VCaP (cell line): ENCODE data around the gene NTNG1.

Experiments
- H3K27ac ChIP-seq: fragments of 450-650 bp; 2 replicates; pipeline ENCODE4 v1.5.1; 2017
- TF ChIP-seq, protein P1 (sequence below): fragments of 450-650 bp; conservative IDR thresholded peaks from 2 replicates; pipeline ENCODE4 v1.5.1; 2017; ENCODE audit warnings: mild to moderate bottlenecking, moderate library complexity

NTNG1 gene

DNA sequence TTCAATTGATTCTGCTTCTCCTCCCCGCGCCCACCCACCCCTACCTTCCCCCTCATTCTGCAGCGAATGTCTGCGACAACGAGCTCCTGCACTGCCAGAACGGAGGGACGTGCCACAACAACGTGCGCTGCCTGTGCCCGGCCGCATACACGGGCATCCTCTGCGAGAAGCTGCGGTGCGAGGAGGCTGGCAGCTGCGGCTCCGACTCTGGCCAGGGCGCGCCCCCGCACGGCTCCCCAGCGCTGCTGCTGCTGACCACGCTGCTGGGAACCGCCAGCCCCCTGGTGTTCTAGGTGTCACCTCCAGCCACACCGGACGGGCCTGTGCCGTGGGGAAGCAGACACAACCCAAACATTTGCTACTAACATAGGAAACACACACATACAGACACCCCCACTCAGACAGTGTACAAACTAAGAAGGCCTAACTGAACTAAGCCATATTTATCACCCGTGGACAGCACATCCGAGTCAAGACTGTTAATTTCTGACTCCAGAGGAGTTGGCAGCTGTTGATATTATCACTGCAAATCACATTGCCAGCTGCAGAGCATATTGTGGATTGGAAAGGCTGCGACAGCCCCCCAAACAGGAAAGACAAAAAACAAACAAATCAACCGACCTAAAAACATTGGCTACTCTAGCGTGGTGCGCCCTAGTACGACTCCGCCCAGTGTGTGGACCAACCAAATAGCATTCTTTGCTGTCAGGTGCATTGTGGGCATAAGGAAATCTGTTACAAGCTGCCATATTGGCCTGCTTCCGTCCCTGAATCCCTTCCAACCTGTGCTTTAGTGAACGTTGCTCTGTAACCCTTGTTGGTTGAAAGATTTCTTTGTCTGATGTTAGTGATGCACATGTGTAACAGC lies 339.9 kb downstream of the NTNG1 start:
- TF ChIP-seq, protein P1, sequence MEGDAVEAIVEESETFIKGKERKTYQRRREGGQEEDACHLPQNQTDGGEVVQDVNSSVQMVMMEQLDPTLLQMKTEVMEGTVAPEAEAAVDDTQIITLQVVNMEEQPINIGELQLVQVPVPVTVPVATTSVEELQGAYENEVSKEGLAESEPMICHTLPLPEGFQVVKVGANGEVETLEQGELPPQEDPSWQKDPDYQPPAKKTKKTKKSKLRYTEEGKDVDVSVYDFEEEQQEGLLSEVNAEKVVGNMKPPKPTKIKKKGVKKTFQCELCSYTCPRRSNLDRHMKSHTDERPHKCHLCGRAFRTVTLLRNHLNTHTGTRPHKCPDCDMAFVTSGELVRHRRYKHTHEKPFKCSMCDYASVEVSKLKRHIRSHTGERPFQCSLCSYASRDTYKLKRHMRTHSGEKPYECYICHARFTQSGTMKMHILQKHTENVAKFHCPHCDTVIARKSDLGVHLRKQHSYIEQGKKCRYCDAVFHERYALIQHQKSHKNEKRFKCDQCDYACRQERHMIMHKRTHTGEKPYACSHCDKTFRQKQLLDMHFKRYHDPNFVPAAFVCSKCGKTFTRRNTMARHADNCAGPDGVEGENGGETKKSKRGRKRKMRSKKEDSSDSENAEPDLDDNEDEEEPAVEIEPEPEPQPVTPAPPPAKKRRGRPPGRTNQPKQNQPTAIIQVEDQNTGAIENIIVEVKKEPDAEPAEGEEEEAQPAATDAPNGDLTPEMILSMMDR = no peak
- no peak overlapping the region for H3K27ac ChIP-seq

DNA sequence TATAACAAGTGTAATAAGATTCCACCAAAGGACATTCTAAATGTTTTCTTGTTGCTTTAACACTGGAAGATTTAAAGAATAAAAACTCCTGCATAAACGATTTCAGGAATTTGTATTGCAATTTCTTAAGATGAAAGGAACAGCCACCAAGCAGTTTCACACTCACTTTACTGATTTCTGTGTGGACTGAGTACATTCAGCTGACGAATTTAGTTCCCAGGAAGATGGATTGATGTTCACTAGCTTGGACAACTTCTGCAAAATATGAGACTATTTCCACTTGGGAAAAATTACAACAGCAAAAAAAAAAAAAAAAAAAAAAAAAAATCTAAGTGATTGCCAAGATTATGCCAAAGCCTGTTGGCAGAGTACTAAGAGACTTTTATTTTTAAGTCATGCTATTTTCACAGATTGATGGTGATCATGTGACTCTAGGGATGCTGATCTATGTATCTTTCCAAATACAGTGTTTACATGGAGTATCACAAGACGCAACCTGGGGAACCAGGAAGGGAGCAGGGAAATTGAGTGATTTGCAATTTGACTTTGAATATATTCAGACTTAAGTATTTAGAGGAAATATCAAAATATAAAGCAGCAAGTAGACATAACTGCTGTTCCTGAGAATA lies 341.0 kb downstream of the NTNG1 start:
- TF ChIP-seq, protein P1 = no peak
- H3K27ac ChIP-seq = peak overlapping the region; percentile 55

DNA sequence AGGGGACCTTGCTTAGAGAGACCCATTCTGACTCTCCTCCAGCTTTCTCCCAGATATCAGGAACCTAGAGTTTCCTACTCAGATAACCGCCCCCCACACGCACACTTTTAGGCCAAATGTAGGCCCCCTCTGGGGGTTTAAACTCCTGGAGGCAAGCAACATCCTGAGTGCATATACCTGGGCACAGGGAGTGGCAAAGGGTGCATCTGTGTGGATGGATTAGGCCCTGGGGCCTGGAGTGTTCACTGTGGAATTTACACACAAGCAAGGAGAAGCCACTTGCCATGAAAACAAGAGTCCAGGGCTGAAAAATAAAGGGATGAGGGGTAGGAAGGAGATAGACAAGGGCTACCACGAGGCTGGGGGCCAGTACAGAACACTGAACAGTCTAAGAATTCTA lies 343.1 kb downstream of the NTNG1 start:
- TF ChIP-seq, protein P1 = no peak
- H3K27ac ChIP-seq = no peak overlapping the region

DNA sequence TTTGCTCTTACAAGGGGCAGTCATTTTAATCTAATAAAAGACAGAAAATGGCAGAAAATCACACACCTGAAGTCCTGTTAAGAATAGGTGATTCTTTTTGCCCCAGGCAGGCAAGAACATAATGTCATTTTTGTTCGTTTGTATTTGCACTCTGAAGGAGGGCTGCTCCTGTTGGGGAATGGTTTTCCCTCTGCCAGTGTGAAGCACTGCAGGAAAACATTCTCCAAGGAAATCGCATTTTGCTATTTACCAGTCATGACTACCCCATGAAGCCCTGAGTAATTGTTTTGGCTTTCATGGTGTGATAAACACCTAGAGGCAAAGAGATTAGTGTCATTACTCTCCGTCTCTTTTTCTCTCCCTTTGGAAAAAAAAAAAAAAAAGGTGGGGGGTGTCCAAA lies 345.5 kb downstream of the NTNG1 start:
- no peak overlapping the region for H3K27ac ChIP-seq
- TF ChIP-seq, protein P1 = no peak

DNA sequence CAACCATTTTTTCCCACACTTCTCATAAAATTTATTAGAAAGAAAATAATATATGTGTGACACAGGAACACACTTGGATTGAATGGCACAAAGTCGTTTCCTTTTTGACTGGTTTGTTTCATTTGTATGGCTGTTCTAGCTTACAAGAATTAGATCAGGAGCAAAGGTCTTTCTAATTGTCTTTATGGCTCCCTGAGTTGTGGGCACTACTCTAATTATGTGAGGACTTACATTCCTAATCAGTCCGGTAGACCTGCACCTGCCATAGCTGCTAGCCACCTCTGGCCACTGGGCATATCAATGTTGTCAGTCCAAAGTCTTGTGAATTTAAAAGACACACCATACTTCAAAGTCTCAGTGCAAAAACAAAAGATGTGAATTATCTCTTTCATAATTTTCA lies 346.7 kb downstream of the NTNG1 start:
- TF ChIP-seq, protein P1 = no peak
- H3K27ac ChIP-seq = no peak overlapping the region

DNA sequence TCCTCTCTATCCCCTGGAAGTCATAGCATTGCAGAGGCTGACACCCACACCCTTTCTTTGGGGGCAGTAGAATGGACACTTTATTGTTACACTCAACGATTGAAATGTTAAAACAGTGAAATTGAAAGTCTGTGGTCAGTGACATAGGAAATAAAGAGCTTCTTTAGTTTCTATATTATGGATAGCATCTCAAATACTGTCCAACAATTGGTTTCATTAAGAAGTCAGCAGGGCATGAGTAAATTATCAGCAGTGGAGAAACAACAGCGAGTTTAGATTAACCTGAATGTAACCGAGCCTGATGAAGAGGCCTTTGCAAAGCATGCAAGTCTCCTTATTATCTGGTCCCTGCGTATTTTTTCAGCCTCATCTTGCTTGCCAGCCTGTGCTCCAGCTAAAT lies 350.7 kb downstream of the NTNG1 start:
- TF ChIP-seq, protein P1 = no peak
- no peak overlapping the region for H3K27ac ChIP-seq

DNA sequence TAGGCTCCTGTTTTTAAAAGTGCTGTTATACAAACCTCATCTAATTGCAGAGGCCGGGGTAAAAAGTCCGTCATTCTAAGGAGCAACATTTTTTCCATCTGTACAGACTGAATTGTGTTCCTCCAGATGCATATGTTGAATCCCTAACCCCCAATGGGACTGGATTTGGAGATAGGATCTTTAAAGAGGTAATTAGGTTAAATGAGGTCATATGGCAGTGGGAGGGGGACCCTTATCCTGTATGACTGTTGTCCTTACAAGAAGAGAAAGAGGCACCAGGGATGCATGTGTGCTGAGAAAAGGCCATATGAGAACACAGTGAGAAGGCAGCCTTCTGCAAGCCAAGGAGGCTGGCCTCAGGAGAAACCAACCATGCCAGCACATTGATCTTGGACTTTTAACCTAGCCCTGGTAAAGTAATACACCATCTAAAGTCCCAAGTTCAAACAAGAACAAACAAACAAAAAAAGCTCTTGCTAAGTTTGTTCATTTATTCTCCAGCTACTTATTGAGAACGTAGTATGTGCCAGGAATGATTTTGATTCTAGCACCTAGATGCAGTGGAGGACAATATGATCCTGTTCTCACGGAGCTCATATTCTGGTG lies 352.4 kb downstream of the NTNG1 start:
- TF ChIP-seq, protein P1 = no peak

More for the DNA sequence above, 352.4 kb downstream of the NTNG1 start:
- no peak overlapping the region for H3K27ac ChIP-seq
